GM18507 (cell line): ENCODE results near the gene TMEM26.

Experiments
- DNase-seq: peaks from one replicate; pipeline ENCODE4 v3.0.0; 2011; ENCODE audit warnings: low read depth; ENCODE audit not compliant: insufficient read length; ENCODE audit errors: extremely low spot score
- FAIRE-seq: peaks from 2 replicates; lab custom pipeline; 2011; peaks lifted over from hg19 to GRCh38; lab: Jason Lieb, UNC

The TMEM26 gene

DNA sequence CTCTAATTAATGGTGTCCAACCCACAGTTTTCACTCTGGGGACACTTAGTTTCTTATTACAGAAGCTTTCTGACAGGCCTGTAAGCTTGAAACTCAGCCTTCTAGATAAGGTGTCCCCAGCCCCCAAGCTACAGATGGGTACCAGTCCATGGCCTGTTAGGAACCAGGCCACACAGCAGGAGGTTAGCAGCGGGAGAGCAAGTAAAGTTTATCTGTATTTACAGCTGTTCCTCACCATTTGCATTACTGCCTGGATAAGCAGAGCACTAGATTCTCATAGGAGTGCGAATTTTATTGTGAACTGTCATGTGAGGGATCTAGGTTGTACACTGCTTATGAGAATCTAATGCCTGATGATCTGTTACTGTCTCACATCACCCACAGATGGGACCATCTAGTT lies 93.7 kb downstream of the TMEM26 start:
- no peak for DNase-seq
- no peak for FAIRE-seq

DNA sequence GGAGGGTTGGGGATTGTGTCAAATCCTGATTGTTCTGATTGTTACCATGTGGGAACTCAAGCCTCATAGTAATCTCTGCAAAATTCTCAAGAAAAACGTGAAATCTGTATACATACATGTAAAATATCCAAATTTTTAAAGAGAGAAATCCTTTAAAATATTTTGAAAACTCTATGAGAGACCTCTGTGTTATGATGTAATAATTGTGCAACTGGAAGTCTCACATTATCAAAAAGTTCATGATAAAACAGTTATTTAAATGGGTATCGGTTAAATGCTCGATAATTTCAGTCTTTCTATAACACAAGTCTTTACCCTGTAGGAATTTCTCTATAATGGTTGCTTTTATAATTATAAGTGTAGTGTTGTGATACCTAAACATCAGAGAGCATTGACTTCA lies 95.5 kb downstream of the TMEM26 start:
- no peak for FAIRE-seq
- DNase-seq = no peak
